B cell (primary cell): Measurements from ENCODE around the gene MKRN3. TPM values are rescaled to one million over a fixed set of nuclear protein-coding genes. Genes with fewer than 3 reads are reported as not detected.

Source experiments
- ATAC-seq: fragments of 200-7000 bp; cut with Tn5 transposase; one replicate; pipeline ENCODE4 v1.10.0; 2021; ENCODE audit warnings: low read depth, mild to moderate bottlenecking, moderate number of reproducible peaks, moderate library complexity
- CTCF ChIA-PET: fragments of 350-600 bp; sonication (Branson Sonifier 250); formaldehyde crosslinking; loops from one replicate; lab custom pipeline; 2021; ENCODE audit warnings: antibody characterized with exemption, inconsistent platforms; lab: Charles Lee
- POLR2A ChIA-PET: fragments of 350-600 bp; sonication (Branson Sonifier 250); formaldehyde crosslinking; loops from one replicate; lab custom pipeline; 2021; ENCODE audit warnings: antibody characterized with exemption; lab: Charles Lee
- DNase-seq: peaks from one replicate; pipeline ENCODE4 v3.0.0; 2013
- H2AFZ ChIP-seq: 2 replicates; pipeline ENCODE4 v1.6.1; 2012; ENCODE audit warnings: mild to moderate bottlenecking, low read depth, low read length; ENCODE audit not compliant: insufficient read depth, poor library complexity, severe bottlenecking
- H3K27ac ChIP-seq, 2 donors: 1 replicate in 1 of 2; 2 replicates in 1 of 2; pipeline ENCODE4 v1.5.1; 2012 to 2013; ENCODE audit warnings: low read length in 2 of 2, mild to moderate bottlenecking in 2 of 2, moderate library complexity in 1 of 2
- H3K27me3 ChIP-seq, 4 experiments: fragments of 200-600 bp in 1 of 4; sonication (generic) in 1 of 4; replicated peaks in 1 of 4; 1 replicate in 2 of 4; 2 replicates in 2 of 4; pipeline versions ENCODE4 v1.6.1 to v1.7.0; 2013 to 2016; ENCODE audit warnings: low read length in 3 of 4, mild to moderate bottlenecking in 2 of 4, mixed read lengths in 1 of 4, moderate library complexity in 1 of 4; ENCODE audit not compliant: insufficient read depth in 4 of 4, control insufficient read depth in 3 of 4; ENCODE audit errors: control extremely low read depth in 1 of 4
- H3K36me3 ChIP-seq, 2 experiments: replicated peaks in 1 of 2; 1 replicate in 1 of 2; 2 replicates in 1 of 2; pipeline versions ENCODE4 v1.6.1 to v1.7.1; 2013; ENCODE audit warnings: low read length in 1 of 2; ENCODE audit not compliant: insufficient read depth in 2 of 2, control insufficient read depth in 1 of 2; ENCODE audit errors: control extremely low read depth in 1 of 2, extremely low read depth in 1 of 2
- H3K4me1 ChIP-seq, 2 donors: fragments of 200-600 bp in 1 of 2; sonication (generic) in 1 of 2; 1 replicate in 1 of 2; 2 replicates in 1 of 2; pipeline versions ENCODE4 v1.5.1 to v1.6.1; 2013 to 2017; ENCODE audit warnings: low read length in 2 of 2; ENCODE audit not compliant: control insufficient read depth in 2 of 2, insufficient read depth in 2 of 2
- H3K4me2 ChIP-seq: replicated peaks from 2 replicates; pipeline ENCODE3; 2012; ENCODE audit warnings: mild to moderate bottlenecking, low read depth, low read length; ENCODE audit not compliant: poor library complexity, severe bottlenecking
- H3K4me3 ChIP-seq, 5 experiments: fragments of 200-600 bp in 1 of 5; sonication (generic) in 1 of 5; 1 replicate in 3 of 5; 2 replicates in 2 of 5; pipeline versions ENCODE4 v1.5.1 to v1.7.0; 2011 to 2016; ENCODE audit warnings: low read length in 4 of 5, mild to moderate bottlenecking in 4 of 5, low read depth in 2 of 5, control low read depth in 1 of 5, moderate library complexity in 1 of 5; ENCODE audit not compliant: insufficient read depth in 1 of 5; ENCODE audit errors: control extremely low read depth in 1 of 5, extremely low read depth in 1 of 5
- H3K79me2 ChIP-seq: fragments of 200-600 bp; sonication (generic); one replicate; pipeline ENCODE4 v1.6.0; 2016; ENCODE audit warnings: low read length; ENCODE audit not compliant: control insufficient read depth, insufficient read depth
- H3K9ac ChIP-seq: fragments of 200-600 bp; sonication (generic); 2 replicates; pipeline ENCODE4 v1.6.1; 2017; ENCODE audit warnings: mild to moderate bottlenecking, low read length, moderate library complexity
- H3K9me3 ChIP-seq, 3 donors: one replicate each; pipeline versions ENCODE4 v1.6.1 to v1.7.1; 2013; ENCODE audit warnings: low read length in 2 of 3; ENCODE audit not compliant: control insufficient read depth in 2 of 3, insufficient read depth in 1 of 3; ENCODE audit errors: control extremely low read depth in 1 of 3
- H4K20me1 ChIP-seq: 2 replicates; pipeline ENCODE4 v1.6.0; 2012; ENCODE audit warnings: mild to moderate bottlenecking, low read length; ENCODE audit not compliant: insufficient read depth, control insufficient read depth, poor library complexity, severe bottlenecking
- H3K27ac Mint-ChIP-seq: one replicate; pipeline ENCODE4 v1.8.0; 2021; ENCODE audit warnings: mixed read lengths
- H3K27me3 Mint-ChIP-seq: one replicate; pipeline ENCODE4 v1.8.0; 2021; ENCODE audit warnings: mixed read lengths
- H3K4me1 Mint-ChIP-seq: one replicate; pipeline ENCODE4 v1.8.0; 2021; ENCODE audit warnings: mixed read lengths
- H3K4me3 Mint-ChIP-seq: one replicate; pipeline ENCODE4 v1.8.0; 2021; ENCODE audit warnings: mixed read lengths
- H3K9me3 Mint-ChIP-seq: one replicate; pipeline ENCODE4 v1.8.0; 2022; ENCODE audit warnings: mixed read lengths; ENCODE audit not compliant: insufficient read depth
- EZH2 ChIP-seq: IDR thresholded peaks from 2 replicates; pipeline ENCODE4 v1.6.1; 2012; ENCODE audit warnings: borderline replicate concordance, low read depth, mild to moderate bottlenecking, moderate library complexity, low read length; ENCODE audit not compliant: insufficient read depth, poor library complexity, severe bottlenecking
- whole genome bisulfite sequencing: methylation state at CpG from one replicate; pipeline ENCODE4 v1.1.5; 2013; ENCODE audit warnings: missing lambda C conversion rate; ENCODE audit not compliant: insufficient coverage; 5-methylcytosine and 5-hydroxymethylcytosine counted together
- intact Hi-C: fragments of 100-400 bp; cut with micrococcal nuclease; formaldehyde crosslinking; loops from one replicate; pipeline ENCODE4 v1.10.0; 2022
- polyA plus RNA-seq: library from polyadenylated mRNA; depleted of rRNA; stranded (reverse); fragments of >200 nt; gene quantifications from 2 replicates; pipeline ENCODE4 v1.2.3, GENCODE V29; 2012
- total RNA-seq, 2 donors: library from RNA; stranded (reverse); fragments of 120-200 nt in 1 of 2; gene quantifications; 1 replicate in 1 of 2; 2 replicates in 1 of 2; pipeline versions ENCODE4 v1.2.3 to v1.2.4, GENCODE V29; 2013 to 2022
- TF ChIP-seq, protein P1 (sequence below): fragments of 200-600 bp; IDR thresholded peaks from one replicate; pipeline ENCODE4 v1.8.0; 2022; ENCODE audit warnings: antibody characterized with exemption, mild to moderate bottlenecking

Gene MKRN3
- total and polyA plus RNA-seq, 2 donors (not counting 1 experiment from before 2014, with no cell fraction given): 0.61 to 0.76 TPM

DNA sequence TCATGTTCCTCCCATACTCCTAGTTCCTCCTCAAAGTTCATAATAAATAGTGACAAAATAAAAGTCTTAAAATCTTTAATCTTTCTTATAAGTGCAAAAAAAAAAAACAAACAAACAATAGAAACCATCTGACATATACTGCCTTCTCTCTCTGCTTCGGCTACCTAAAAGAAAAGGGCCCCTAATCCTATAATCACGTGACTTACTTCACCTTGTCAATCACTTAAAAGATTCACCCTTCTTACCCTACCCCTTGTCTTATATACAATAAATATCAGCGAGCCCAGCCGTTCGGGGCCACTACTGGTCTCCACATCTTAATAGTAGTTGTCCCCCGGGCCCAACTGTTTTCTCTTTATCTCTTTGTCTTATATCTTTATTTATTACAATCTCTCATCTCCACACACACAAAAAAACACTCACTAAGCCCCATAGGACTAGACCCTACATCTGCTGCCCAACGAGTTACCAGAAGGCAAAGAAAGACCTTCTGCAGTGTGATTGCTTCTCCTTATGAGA, 28.8 kb downstream of the MKRN3 start:
- ATAC-seq: no peak
- TF ChIP-seq, protein P1, sequence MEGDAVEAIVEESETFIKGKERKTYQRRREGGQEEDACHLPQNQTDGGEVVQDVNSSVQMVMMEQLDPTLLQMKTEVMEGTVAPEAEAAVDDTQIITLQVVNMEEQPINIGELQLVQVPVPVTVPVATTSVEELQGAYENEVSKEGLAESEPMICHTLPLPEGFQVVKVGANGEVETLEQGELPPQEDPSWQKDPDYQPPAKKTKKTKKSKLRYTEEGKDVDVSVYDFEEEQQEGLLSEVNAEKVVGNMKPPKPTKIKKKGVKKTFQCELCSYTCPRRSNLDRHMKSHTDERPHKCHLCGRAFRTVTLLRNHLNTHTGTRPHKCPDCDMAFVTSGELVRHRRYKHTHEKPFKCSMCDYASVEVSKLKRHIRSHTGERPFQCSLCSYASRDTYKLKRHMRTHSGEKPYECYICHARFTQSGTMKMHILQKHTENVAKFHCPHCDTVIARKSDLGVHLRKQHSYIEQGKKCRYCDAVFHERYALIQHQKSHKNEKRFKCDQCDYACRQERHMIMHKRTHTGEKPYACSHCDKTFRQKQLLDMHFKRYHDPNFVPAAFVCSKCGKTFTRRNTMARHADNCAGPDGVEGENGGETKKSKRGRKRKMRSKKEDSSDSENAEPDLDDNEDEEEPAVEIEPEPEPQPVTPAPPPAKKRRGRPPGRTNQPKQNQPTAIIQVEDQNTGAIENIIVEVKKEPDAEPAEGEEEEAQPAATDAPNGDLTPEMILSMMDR: no peak
- no peak for TF ChIP-seq EZH2

DNA sequence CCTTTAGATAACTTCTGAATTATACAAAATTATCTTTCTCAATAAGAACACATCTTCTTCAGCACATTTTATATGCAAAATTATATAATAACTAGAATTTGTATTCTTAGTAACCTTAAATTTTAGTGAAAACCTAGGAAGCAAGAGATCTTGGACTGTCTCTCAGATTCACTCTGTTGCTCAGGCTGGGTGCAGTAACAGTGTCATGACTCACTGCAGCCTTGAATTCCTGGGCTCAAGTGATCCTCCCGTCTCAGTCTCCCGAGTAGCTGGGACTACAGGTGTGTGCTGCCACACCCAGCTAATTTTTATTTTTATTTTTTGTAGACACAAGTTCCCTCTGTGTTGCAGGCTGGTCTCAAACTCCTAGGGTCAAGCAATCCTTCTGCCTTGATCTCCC, 29.9 kb downstream of the MKRN3 start:
- no peak overlapping the region for H3K4me3 Mint-ChIP-seq
- Histone ChIP-seq H3K9me3 (no peaks in the 10 kb centered on the region), H3K4me3 (no peak overlapping the region), H3K36me3 (no peaks in the 10 kb centered on the region), H3K4me1 (no peaks in the 10 kb centered on the region), H3K27me3 (no peaks in the 10 kb centered on the region), H3K4me2 (no peak overlapping the region), H4K20me1 (no peaks in the 10 kb centered on the region), H2AFZ (no peak overlapping the region), H3K79me2 (no peaks in the 10 kb centered on the region), H3K27ac (no peak overlapping the region), H3K9ac (no peak overlapping the region)
- ChIA-PET POLR2A (no interaction called here), CTCF (interaction anchor here (0.6 kb wide), 1 partner anchor 137 kb away, joined by 3 read pairs; no protein-coding TSS in a partner anchor)
- H3K9me3 Mint-ChIP-seq: peaks cover 2% of the 10 kb centered on the region
- no peaks in the 10 kb centered on the region for H3K4me1 Mint-ChIP-seq
- no peak overlapping the region for H3K27ac Mint-ChIP-seq
- no peaks in the 10 kb centered on the region for H3K27me3 Mint-ChIP-seq
- DNase-seq (no peak), ATAC-seq (no peak)
- intact Hi-C loops: no loop called here
- TF ChIP-seq EZH2: no peak
- TF ChIP-seq, protein P1: no peak
- WGBS: 93% methylated on average over 2 of the region's 2 CpGs

More for the DNA sequence above, 28.8 kb downstream of the MKRN3 start:
- Mint-ChIP-seq H3K27ac (no peak overlapping the region), H3K4me3 (no peak overlapping the region), H3K9me3 (peaks cover 3% of the 10 kb centered on the region), H3K27me3 (no peaks in the 10 kb centered on the region), H3K4me1 (no peaks in the 10 kb centered on the region)
- no peaks in the 10 kb centered on the region for H3K4me1 ChIP-seq
- no peaks in the 10 kb centered on the region for H3K36me3 ChIP-seq
- H3K79me2 ChIP-seq: no peaks in the 10 kb centered on the region
- H2AFZ ChIP-seq: no peak overlapping the region
- WGBS: 81% methylated on average over 6 of the region's 7 CpGs
- no peak overlapping the region for H3K9ac ChIP-seq
- POLR2A ChIA-PET: no interaction called here
- H3K27ac ChIP-seq: no peak overlapping the region
- no peak overlapping the region for H3K4me3 ChIP-seq
- CTCF ChIA-PET: no interaction called here
- H3K9me3 ChIP-seq: no peaks in the 10 kb centered on the region
- H3K4me2 ChIP-seq: no peak overlapping the region
- no peak for DNase-seq
- intact Hi-C loops: no loop called here
- no peaks in the 10 kb centered on the region for H3K27me3 ChIP-seq
- H4K20me1 ChIP-seq: no peaks in the 10 kb centered on the region
